ENCODE measurements around the gene GNPAT.

GNPAT gene

GRCh38 chr1:231317306-231318014 lies 76.4 kb downstream of the GNPAT start:
- no peak for DNase-seq (ENCODE audit: low spot score)

- DNase-seq (ENCODE audit: low spot score): no peak
Measured at GRCh38 chr1:231318015-231318355, 77.0 kb downstream of the GNPAT start.

GRCh38 chr1:231318568-231318967 lies 77.6 kb downstream of the GNPAT start:
- no peak for DNase-seq (ENCODE audit: low spot score)

GRCh38 chr1:231319080-231319479 lies 78.1 kb downstream of the GNPAT start:
- no peak for DNase-seq (ENCODE audit: low spot score)

GRCh38 chr1:231322880-231323530 lies 82.0 kb downstream of the GNPAT start:
- no peak for DNase-seq (ENCODE audit: low spot score)

- no peak for DNase-seq (ENCODE audit: low spot score)
Measured at GRCh38 chr1:231324660-231325059, 83.6 kb downstream of the GNPAT start.

GRCh38 chr1:231326248-231326647 lies 85.2 kb downstream of the GNPAT start:
- DNase-seq (ENCODE audit: low spot score): no peak
